GM18870 (cell line): ENCODE results near the gene LIME1.

Experiments used
- ATAC-seq: cut with Tn5 transposase; IDR thresholded peaks from one replicate; pipeline ENCODE4 v1.9.1; 2021; ENCODE audit warnings: moderate library complexity; ENCODE audit not compliant: unreplicated experiment

LIME1 gene

DNA sequence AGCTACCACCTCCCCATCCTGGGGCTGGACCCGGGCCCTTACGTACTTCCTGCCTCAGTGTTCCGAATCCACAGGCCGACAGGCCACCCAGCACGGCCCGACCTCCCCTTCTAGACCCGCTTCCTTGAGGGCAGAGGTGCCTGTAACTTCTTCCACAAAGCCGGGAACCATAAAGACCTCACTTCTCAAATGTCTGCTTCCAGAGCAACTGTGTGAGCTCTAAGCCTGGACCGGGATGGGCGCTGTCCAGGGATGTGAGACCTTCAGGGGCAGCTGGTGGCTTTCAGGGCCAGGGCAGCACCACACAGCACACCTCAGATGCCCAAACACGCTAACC lies 12.4 kb downstream of the LIME1 start:
- no peak for ATAC-seq

DNA sequence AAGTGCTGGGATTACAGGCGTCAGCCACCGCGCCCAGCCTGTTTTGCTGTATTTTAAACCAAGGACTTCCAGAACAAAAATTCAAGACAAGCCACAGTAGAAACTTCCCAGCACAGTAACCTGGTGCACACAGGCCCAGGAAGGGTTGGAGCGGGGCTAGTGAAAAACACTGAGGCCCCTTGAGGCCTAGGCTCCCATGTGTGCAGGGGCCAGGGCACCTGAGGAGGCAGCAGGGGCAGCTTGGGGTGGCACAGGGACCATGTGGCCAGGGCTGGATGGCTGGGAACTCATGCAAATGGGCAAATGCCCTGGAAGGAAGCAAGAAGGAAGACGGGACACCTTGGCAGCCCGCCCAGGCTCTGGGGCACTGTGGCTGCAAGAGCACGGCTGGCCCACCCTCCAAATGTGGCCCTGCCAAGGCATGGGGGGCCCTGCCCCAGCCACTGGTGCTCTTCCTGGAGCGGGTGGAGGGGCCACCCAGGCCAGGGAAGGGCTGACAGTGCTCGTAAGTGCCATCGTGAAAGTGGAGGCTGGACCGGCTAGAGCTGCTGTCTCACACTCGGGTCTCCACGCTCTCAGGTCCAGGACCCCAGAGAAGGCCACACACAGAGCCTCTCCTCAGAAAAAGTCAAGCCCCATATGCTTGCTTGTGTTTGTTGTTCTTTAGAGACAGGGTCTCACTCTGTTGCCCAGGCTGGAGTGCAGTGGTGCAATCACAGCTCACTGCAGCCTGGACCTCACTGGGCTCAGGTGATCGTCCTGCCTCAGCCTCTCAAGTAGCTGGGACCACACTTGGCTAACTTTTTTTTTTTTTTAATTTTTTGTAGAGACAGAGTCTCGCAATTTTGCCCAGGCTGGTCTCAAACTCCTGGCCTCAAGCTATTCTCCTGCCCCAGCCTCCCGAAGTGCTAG lies 13.4 kb downstream of the LIME1 start:
- ATAC-seq, result no peak

DNA sequence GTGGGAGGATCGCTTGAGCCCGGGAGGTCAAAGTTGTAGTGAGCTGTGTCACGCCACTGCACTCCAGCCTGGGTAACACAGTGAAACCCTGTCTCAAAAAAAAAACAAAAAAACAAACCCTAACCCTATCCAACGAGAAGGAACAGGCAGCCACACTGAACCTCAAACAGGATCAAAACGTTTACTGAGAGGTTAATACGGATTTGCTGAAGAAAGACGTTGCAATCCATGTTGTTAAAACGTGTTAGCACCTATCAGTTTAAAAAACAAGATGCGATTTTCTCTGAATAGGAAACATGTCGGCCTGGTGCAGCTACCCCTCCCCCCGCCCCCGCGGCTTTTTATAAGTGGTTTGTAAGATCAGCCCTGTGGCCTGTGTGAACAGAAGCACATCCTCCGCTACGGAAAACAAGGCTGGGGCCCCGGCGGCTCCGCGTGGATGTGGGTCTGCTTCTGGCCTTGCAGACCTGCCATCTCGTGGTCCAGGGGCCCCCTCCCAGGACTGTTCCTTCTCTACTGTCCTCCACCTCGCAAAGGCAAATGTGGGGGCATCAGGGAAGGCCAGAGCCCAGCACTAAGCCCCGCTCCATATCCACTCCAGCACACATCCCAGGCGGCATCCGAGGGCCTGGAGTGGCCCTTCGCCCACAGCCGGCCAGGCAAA lies 14.5 kb downstream of the LIME1 start:
- ATAC-seq, result no peak

GRCh38 chr20:63751471-63752271 lies 15.2 kb downstream of the LIME1 start:
- no peak for ATAC-seq

- ATAC-seq, result no peak
Measured at GRCh38 chr20:63752411-63753101, 16.1 kb downstream of the LIME1 start.

DNA sequence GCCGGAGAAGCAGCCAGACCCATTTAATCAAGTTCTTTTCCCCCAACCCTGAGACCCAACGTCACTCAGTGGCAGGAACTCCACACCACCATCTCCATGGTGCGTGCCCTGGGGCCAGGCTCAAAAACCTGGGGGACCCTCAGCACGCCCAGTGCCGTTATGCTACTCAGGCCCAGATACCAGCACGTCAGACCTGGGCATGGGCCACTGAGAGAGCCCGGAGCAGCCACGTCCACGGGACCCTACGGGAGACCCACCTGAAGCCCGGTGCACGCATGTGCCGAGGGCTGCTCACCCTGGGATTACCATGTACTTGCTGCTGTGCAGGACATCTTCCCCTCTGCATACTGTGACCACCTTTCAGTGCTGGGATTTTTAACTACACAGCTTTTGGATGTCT lies 16.9 kb downstream of the LIME1 start:
- no peak for ATAC-seq

GRCh38 chr20:63754008-63754407 lies 17.5 kb downstream of the LIME1 start:
- ATAC-seq, result no peak

DNA sequence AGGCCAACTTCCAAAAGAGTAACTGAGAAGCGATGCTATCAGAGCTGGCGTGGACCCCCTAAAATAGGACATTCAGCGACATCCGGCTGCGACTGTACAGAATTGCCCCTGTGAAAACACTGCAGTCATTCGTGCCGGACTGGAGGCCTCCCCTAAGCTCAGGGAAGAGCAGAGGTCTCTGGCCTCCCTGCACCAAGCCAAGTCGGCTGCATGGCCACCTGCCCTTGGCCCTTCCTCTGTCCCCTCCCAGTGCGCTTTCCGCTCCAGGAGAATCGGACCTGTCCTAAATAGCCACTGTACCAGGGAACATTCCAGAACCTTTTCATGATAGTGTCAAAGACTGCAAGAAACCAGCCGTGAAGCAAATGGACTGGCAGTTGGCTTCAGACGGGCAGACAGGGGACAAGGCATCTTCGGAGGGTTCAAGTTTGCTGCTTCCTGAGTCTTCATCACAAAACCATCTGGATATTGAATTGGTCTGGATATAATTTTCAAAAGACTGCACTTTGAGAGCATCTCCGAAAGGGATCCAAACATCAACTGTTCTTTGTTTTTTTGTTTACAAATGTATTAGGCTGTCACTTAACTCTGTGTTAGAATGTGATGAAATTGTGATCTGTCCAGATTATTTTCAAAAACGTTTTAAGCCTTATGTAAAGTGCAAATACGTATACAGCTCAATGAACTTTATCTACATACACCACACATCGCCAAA lies 19.6 kb downstream of the LIME1 start:
- no peak for ATAC-seq

DNA sequence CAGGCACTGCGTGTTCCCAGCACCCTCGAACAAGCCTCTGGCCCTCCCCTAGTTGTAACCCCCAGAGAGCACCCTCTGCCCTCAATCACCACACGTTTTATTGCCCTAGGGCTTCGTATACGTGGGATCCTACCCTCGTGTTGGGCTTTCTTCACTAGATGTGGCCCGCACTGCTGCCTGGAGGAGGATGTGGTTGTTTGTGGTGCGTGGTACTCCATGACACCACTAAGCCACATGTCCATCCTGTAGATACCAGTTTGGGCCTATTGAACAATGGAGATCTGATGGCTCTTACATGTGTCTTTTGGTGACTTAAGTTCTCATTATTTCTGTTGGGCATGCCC lies 20.2 kb downstream of the LIME1 start:
- no peak for ATAC-seq

- ATAC-seq, result no peak
Measured at GRCh38 chr20:63758152-63758551, 21.7 kb downstream of the LIME1 start.

- ATAC-seq, result no peak
Measured at GRCh38 chr20:63759377-63759901, 23.0 kb downstream of the LIME1 start.

DNA sequence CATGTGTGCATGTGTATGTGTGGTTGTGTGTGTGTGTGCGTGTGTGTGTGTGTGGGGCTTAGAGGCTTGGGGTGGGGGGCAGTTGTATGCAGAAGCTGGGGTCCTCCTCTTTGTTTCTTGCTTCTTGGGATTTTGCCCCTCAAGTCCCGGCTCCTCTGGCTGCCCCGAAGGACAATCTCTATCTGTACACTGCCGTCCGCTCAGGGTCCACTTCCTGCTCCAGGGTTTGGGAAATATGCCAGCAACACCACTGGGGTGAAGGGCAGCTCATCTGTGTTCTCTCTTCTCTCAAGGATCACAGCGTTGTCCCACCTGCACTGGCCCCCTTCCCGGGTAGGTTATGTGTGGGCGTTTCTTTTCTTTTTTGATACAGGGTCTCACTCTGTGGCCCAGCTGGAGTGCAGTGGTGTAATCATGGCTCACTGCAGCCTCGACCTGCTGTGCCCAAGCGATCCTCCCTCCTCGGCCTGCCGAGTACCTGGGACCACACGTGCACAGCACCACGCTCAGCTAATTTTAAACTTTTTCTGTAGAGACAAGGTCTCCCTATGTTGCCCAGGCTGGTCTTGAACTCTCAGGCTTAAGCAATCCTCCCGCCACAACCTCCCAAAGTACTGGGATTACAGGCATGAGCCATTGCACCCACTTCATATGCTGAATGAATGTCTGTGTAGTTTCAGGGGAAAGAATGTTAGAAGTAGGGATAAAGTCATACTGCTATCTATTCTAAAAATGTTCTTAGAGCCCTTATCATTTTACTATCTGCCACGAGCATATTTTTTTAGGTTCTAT lies 28.8 kb downstream of the LIME1 start:
- ATAC-seq, result no peak

DNA sequence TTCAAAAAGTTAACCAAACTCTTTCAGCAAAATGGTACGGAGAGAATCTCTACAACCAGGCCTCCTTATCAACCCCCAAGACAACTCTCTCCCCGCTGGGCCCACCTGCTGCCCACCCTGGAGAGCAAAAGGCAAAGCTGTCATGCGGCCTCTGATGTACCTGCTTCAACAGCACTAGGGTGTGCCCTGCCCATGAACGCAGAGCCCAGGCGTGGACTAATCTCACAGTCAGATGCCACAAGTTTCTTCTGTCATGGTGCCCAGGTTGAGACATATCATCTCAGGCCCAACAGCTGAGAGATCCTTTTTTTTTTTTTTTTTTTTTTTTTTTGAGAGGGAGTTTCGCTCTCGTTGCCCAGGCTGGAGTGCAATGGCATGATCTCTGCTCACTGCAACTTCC lies 29.4 kb downstream of the LIME1 start:
- no peak for ATAC-seq

DNA sequence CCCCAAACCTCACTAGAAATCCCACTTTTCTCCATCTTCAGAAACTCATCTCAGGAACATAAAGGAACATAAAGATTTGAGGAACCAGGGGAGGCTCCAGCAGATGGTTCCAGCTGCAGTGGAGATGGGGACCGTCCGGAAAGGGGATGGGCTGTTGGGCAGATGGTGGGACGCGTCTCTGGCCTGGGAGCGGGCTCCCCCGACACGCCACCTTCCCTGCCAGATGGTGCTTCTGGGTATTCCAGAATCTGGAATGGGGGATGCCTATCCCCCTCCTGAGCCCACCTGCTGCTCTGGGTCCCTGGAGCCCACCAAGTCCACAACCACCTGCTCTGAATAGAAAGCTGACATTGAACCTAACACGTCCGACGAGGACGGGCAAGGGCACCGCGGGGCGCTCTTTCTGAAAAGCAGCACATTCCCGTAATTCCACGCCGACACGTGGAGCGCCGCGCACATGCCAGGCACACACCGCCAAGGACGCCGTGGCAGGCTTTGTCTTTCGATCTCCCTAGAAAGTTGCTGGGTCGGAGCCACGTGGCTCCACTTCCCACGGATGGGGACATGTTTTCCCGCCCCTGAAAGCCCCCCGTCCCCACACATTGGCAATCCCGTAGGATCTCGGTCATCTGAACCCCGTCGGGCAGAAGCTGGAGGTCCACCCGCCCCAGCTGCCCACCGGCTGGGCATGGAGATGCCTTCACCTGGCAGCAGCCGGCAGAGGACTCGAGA lies 30.4 kb downstream of the LIME1 start:
- no peak for ATAC-seq

GRCh38 chr20:63767456-63767855 lies 31.0 kb downstream of the LIME1 start:
- no peak for ATAC-seq

- no peak for ATAC-seq
Measured at GRCh38 chr20:63767886-63768285, 31.4 kb downstream of the LIME1 start.

GRCh38 chr20:63768591-63769515 lies 32.4 kb downstream of the LIME1 start:
- no peak for ATAC-seq
